Epidermal melanocyte (primary cell): ENCODE data around the gene TMEM219.
"Not testable (repeated sequence)": the region's sequence is repeated elsewhere in the genome, so short reads cannot be mapped to it uniquely, and the experiment has no call there.

Experiments
- DNase-seq: peaks from one replicate; pipeline ENCODE4 v3.0.0; 2011; ENCODE audit warnings: low spot score; ENCODE audit not compliant: insufficient read length

The TMEM219 gene, protein sequence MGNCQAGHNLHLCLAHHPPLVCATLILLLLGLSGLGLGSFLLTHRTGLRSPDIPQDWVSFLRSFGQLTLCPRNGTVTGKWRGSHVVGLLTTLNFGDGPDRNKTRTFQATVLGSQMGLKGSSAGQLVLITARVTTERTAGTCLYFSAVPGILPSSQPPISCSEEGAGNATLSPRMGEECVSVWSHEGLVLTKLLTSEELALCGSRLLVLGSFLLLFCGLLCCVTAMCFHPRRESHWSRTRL

DNA sequence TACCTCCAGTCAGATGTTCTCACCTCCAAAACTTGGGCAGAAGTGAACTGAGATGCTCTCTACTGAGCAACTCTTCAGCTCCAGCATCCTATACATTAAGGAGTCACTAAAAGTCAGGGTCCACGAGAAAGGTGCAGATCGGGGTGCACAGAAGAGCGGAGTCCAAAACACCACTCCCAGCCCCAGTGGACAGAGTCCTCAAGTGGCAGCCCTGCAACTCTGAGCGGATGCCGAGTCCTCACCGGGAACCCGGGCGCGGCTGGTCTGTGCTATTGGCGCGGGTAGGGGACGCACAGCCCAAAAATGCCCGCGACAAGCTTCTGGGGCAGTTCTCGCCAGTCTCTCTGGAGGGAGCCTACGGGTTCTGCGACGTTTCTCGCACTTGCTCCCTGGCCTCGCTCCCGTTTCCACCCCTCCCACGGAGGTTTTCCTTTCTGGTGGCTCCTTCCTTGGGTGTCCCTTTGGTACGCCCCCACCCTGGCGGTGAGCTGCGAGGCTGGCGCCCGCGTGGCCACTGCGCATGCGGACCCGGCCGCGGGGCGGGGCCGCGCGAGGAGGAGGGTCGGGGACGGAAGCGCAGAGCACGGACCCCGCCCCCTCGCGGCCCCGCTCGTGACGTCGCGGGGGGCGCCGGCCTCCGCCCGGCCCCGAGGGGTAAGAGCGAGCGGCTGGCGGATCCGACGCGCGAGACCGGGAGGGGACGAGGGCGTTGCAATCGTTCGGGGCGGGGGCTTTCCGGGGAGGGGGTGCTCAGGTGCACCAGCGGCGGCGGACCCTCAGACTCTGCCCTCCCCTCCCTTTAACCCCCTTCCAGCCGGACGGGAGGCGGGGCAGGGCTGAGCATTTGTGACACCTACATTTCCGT is at the start of gene TMEM219:
Gene TMEM219 (plus strand): TSS at position 601 of the 865 bp plus-strand sequence. CDS start 1,065 bp downstream, outside the sequence.
- DNase-seq, result peak; percentile 90

DNA sequence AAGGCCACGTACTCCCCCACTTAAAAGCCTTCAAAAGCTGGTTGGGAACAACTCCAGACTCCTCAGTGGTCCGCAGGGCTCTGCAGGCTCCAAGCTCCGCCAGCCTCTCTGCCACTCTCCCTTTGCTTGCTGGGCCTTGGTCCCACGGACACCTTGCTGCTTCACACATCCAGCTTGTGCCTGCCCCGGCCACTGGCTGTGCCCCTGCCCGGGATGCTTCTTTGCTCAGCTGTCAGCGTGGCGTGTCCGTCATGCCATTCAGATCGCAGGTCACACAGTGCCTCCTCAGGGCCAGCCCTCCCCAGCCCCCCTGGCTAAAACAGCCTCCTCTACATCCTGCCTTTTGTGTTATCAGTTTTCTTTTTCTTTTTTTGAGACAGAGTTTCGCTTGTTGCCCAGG is 49.8 kb upstream of the TMEM219 start:
- DNase-seq, result no peak

DNA sequence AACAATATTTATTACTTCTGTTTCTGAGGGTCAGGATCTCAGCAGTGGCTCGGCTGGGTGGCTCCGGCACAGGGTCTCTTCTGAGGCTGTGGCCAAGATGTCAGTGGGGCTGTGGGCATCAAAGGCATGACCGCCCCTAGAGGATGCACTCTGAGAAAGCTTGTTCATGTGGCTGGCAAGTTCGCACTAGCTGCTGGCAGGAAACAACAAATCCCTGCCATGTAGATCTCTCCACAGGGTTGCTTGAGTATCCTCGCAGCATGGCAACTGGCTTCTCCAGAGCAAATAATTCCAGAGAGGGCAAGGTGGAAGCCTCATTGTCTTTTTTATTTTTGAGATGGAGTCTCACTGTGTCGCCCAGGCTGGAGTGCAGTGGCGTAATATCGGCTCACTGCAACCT is 48.4 kb upstream of the TMEM219 start:
- DNase-seq, result no peak

DNA sequence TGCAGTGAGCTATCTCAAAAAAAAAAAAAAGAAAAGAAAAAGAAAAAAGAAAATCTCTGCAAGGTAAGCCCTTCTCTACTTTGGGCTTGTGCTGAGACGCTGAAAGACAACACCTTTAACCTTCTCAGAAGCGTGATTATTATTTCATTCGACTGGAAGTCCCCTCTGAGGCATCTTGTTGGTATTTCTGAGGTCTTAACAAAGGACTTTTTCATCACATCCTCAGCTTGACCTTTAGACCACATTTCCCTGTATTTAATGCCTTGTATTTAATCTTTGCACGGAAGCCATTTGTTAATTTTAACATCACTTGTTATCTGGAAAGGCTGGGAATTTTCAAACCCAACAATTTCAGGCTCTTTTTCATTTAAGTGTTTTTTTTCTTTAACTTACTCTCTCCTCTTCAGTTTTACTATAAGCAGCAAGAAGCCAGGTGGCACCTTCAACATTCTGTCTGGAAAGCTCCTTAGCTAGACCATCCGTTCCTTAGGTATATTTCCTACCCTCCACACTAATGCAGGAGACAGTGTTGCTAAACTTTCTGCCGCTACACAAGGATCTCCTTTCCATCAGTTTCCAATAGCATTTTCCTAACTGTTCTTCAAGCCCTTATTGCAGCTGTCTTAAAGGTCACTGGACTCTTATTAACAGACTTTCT is 46.2 kb upstream of the TMEM219 start:
- no peak for DNase-seq

DNA sequence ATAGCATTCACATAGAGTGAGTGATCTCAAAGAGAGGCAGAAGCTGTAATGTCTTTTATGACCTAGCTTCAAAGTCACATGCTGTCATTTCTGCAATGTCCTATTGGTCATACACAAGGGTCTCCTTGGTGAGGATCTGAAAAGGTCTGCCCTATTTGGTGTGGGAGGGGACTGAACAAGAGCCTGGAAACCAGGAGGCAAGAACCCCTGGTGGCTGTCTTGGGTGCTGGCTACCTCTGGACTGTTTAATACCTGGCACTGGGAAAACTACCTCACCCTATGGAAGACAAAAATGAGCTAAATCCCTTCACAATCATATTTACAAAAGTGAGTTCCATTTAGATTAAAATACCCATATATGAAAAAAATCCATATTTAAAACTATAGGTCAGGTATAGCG is 44.9 kb upstream of the TMEM219 start:
- DNase-seq, result no peak

DNA sequence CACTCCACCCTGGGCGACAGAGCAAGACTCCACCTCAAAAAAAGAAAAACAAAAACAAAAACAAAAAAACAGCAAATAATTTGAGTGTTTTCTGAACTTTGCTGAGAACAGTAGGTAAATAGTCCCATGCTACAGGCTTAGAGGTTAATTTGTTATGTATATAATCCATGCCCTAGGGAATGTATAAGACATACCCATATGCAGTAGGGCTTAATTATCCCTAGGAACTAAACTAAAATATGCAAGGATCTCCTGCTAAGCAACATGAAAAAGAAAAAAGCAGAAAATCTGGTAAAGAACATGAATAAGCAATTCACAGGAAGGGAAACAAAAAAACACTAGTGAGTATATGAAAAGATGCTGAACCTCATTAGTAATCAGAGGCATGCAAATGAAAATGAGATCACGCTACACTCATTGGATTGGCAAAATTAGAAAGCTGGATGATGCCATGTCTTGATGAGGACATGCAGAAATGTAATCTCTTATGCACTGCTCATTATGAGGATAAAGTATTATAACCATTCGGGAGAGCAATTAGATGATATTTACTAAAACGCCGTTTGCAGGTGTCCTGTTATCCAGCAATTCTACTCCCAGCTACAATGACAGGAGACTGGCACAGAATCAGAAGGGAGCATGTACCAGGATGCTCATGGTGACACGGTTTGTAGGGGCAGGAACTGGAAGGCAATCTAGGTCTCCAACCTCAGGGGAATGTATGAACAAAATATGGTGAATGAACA is 41.4 kb upstream of the TMEM219 start:
- no peak for DNase-seq

DNA sequence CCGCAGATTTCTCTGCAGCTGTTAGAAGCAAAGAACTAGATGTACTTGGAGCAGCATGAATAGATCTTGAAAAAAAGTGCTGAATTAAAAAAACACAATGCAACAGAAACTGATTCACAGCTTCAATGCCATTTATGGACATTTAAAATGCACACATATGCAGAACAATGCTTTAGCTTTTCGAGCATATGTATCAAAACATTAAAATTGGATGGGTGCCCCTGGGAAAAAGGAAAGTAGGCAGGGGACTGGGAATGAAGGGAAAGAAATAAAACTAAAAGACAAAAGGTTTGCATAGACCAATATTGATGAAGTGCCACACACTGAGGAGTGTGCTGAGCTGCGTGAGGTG is 40.9 kb upstream of the TMEM219 start:
- no peak for DNase-seq

DNA sequence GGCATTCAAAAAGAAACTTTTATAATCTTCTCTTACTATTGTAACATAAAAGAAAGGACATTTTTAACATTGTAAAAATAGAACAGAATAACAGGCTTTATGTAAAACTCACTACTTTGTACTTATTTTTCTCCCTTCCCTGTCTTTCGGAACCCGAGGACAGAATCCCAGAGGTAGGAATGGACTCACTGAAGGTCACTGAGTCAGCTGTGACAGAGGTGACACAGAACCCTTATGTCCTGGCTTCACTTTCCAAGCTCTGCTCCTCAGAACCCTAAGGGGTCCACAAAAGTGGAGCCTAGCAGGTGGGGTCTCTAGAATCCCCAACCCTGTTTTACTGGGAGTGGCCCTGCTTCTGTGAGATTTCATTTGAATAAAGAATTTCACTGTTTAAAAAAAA is 39.6 kb upstream of the TMEM219 start:
- no peak for DNase-seq

DNA sequence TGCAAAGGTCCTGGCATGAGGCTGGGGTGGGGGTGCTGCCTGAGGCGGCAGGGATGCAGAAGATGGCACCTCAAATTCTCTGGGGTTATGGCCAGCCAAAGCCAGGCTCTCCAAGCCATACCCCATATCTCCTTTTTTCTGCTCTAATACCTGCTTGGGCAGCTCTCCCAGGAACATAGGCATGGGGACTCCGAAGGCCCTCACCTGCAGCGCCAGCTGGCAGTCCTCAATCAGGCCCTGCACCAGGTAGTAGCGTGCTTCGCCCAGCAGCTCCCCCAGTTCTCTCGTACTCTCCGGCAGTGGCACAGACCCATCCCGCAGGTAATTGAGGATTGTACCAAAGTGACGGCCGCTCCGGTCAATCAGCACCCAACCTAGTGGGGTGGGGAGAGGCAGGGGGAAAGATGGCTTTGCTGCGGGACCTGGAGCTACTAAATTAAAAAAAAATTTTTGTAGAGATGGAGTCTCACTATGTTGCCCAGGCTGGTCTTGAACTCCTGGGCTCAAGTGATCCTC is 38.8 kb upstream of the TMEM219 start:
- DNase-seq, result no peak

DNA sequence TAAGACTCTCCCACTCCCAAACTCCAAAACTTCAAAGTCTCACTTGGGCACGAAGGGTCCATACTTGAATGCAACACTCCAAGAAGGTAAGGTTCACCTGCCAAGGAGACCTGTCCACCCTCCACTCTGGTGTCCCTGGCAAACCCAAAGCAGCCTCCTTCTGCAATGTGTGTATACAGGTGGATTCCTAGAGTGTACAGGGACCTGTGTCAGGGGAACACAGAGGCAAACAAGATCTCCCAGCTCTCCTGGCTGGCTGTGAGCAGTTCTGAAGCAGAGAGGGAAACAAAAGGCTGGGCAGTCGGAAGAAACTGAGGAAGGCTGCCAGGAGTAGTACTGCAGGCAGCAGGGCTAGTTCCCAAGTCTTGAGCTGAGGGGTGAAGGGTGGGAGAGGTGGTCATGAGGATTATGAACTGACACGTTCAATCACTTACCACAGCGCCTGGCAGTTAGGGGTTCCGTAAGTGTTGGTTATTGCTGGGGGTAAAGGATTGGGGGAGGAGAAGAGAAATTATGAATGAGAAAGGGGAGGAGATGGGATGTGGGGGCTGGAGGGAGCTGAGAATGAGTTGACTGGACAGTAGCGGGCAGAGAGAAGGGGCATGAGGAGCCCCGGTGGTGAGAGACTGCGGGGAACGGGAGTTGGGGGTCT is 36.6 kb upstream of the TMEM219 start:
- no peak for DNase-seq

DNA sequence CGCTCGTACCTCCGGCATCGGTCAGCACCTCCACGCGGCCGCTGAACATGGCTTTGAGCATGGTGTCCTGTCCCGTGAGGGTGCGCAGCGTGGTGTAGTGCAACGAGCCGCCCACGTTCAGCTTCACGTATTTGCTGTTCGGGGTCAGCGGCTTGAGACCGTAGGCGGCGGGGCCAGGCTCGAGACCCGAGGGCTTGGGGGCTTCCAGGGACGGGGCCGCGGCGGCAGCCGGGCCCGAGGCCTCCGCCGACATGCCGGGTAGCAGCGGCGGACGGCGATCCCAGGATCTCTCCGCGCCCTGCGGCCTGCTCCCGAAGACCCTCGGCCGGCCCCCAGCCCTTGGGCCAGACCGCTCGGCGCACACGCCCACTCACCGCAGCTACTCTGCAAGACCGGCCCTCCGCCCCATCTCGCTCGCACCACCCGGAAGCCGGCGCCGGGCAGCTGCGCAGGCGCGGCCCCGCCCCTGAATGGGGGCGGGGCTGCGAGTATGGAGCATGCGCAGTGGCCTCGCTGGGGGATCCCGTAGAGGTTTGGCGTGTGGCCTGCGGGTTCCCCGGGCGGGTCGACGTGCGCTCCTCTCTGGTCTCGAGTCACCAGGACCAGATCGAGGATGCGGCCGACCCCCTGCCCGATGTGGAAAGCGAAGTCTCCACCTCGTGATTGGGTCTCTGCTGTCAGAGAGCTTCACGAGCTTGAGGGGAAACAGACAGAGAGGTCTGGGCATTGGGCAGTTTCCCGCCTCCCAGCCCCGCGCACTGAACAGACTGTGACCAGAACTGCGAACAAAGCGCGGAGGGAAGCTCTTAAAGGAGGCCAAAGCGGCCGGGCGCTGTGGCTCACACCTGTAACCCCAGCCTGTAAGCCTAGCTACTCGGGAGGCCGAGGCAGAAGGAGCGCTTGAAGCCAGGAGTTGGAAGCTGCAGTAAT is 35.8 kb upstream of the TMEM219 start, which contains the start of gene KCTD13:
Gene KCTD13 (minus strand): TSS at position 446 of the 930 bp plus-strand sequence. CDS start 193 bp downstream, at position 253.
- DNase-seq, result peak; percentile 94

DNA sequence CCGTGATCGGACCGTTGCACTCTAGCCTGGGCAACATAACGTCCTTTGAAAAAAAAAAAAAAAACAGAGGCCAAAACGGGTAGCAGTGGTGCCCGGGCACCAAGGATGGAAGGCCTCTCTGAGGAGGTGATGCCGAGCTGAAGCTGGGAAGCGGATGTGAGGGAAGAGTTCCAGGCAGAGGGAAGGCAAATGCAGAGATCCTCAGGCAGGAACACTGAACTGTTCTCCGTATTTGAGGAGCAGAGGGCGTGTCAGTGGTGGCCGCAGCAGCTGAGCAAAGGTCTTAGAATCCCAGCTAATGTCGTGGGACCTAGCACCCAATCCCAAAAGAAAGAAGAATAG is 35.2 kb upstream of the TMEM219 start:
- peak; percentile 26 for DNase-seq

DNA sequence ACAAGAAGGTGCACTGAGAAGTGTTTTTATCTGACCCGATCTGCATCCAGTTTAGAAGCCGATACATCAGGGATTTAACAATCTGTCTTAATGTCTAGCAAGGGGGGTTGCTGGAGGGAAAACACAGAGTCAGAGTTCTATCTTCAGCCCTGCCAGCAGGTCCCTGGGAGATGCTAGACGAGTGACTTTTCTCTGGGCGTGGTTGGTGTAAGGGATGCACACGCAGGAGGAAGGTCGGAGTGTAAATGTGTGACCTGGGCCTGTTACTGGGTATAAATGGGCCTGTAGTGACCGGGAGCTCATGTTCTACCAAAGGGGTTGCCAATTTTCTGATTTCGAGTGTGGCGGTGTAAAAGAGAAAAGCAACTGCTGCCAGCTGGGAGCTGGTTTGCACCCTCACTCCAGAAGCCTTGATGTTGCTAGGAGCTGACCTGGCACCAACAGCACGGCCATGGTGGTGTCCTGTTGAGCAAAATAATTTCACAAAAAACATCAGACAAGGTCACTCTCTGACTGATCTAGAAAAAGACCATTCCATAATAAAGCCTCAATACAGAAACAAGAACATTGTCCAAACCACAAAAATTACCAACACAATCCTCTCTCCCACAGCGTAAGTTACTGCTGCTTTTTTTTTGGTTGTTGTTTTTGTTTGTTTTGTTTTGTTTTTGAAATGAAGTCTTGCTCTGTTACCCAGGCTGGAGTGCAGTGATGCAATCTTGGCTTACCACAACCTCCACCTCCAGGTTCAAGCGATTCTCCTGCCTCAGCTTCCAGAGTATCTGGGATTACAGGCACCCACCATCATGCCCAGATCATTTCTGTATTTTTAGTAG is 34.6 kb upstream of the TMEM219 start:
- no peak for DNase-seq

DNA sequence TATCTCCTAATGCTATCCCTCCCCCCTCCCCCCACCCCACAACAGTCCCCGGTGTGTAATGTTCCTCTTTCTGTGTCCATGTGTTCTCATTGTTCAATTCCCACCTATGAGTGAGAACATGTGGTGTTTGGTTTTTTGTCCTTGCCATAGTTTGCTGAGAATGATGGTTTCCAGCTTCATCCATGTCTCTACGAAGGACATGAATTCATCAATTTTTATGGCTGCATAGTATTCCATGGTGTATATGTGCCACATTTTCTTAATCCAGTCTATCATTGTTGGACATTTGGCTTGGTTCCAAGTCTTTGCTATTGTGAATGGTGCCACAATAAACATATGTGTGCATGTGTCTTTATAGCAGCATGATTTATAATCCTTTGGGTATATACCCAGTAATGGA is 30.1 kb upstream of the TMEM219 start:
- not testable (repeated sequence) for DNase-seq

DNA sequence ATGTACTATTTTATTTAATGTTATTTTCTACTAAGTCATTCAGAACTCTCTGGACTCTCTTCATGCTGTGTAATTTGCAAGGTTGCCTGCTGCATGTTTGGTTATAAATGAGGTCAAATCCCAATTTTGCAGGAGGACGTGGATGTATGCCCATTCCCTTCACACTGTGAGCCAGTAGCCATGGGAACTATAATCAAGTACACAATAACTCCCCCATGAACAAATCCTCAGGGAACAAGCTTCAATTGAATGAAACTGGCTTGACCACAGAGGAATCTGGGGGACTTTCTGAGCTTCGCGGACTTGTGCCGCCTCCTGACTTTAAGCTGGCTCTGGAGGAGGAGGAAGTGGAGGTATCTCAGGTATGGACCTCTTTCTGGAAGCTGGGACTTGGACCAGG is 21.2 kb upstream of the TMEM219 start:
- DNase-seq, result no peak

DNA sequence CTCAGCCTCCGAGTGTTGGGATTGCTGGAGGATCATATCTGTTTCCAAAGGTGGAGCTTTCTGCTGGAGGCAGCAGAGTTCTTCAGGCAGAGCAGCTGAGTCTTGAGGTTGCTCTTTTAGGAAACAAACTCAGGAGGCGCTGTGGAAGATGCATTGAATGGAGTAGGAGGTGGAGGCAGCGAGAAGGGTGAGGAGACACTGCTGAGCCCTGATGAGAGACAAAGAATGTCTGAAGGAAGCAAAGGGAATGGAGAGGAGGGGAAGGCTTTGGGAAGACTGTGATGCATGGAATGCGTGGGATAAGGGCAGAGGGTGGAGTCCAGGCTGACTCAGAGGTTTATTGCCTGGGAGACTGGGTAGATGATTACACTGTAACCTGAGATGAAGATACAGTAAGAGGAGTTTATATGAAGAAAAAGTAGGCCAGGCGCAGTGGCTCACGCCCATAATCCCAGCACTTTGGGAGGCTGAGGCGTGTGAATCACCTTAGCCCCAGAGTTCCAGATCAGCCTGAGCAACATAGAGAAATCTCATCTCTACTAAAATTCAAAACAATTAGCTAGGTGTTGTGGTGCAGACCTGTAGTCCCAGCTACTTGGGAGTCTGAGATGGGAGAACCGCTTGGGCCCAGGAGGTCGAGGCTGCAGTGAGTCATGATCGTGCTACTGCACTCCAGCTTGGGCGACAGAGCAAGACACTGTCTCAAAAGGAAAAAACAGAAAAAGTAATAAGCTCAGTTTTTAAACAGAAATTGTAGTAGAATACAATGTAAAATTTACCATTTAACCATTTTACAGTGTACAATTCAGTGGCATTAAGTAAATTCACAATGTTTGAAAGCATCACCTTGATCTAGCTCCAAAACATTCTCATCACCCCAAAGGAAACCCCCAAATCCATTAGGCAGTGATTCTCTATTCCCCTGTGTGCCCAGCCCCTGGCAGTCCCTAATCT is 17.8 kb upstream of the TMEM219 start:
- DNase-seq, result peak; percentile 43

DNA sequence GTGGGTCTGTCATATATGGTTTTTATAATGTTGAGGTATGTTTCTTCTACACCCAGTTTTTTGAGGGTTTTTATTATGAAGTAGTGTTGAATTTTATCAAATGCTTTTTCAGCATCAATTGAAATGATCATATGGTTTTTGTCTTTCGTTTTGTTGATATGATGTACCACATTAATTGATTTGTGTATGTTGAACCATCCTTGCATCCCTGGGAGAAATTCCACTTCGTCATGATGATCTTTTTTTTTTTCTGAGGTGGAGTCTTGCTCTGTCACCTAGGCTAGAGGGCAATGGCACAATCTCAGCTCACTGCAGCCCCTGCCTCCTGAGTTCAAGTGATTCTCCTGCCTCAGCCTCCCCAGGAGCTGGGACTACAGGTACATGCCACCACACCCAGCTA is 14.0 kb upstream of the TMEM219 start:
- DNase-seq, result no peak
